Endodermal cell (in vitro differentiated cells): ENCODE data around the gene OTUD4. TPM values are rescaled to one million over a fixed set of nuclear protein-coding genes. Genes with fewer than 3 reads are reported as not detected.

Experiments used
- DNase-seq: peaks from one replicate; pipeline ENCODE4 v3.0.0-alpha.2; 2017
- H3K27ac ChIP-seq: 2 replicates; pipeline ENCODE4 v1.5.1; 2013; ENCODE audit warnings: mild to moderate bottlenecking, low read depth, low read length, moderate library complexity
- H3K27me3 ChIP-seq: 2 replicates; pipeline ENCODE4 v1.6.1; 2013; ENCODE audit warnings: mild to moderate bottlenecking, low read length, moderate library complexity; ENCODE audit not compliant: insufficient read depth, control insufficient read depth, poor library complexity, severe bottlenecking
- H3K36me3 ChIP-seq: 2 replicates; pipeline ENCODE4 v1.7.0; 2013; ENCODE audit warnings: mild to moderate bottlenecking, low read length, moderate library complexity; ENCODE audit not compliant: control insufficient read depth, insufficient read depth
- H3K4me1 ChIP-seq: one replicate; pipeline ENCODE4 v1.7.0; 2013; ENCODE audit warnings: low read length; ENCODE audit not compliant: control insufficient read depth, insufficient read depth
- H3K4me3 ChIP-seq: 2 replicates; pipeline ENCODE4 v1.5.1; 2013; ENCODE audit warnings: mild to moderate bottlenecking, low read length, moderate library complexity
- H3K9ac ChIP-seq: 2 replicates; pipeline ENCODE4 v1.6.1; 2013; ENCODE audit warnings: mild to moderate bottlenecking, low read length, moderate library complexity; ENCODE audit not compliant: poor library complexity, severe bottlenecking; ENCODE audit errors: extremely low read depth
- H3K9me3 ChIP-seq: 2 replicates; pipeline ENCODE4 v1.6.1; 2013; ENCODE audit warnings: mild to moderate bottlenecking, low read length, moderate library complexity; ENCODE audit not compliant: control insufficient read depth
- H3K27ac Mint-ChIP-seq: 2 replicates; pipeline ENCODE4 v1.8.0; 2020; ENCODE audit warnings: mixed read lengths
- H3K27me3 Mint-ChIP-seq: 2 replicates; pipeline ENCODE4 v1.8.0; 2021; ENCODE audit warnings: mild to moderate bottlenecking, mixed read lengths; ENCODE audit not compliant: insufficient read depth
- H3K36me3 Mint-ChIP-seq: 2 replicates; pipeline ENCODE4 v1.8.0; 2020; ENCODE audit warnings: low read depth, mixed read lengths
- H3K4me1 Mint-ChIP-seq: 2 replicates; pipeline ENCODE4 v1.8.0; 2020; ENCODE audit warnings: mixed read lengths
- H3K4me3 Mint-ChIP-seq: 2 replicates; pipeline ENCODE4 v1.8.0; 2020; ENCODE audit warnings: mild to moderate bottlenecking, moderate library complexity, mixed read lengths
- H3K9me3 Mint-ChIP-seq: 2 replicates; pipeline ENCODE4 v1.8.0; 2020; ENCODE audit warnings: mild to moderate bottlenecking, mixed read lengths
- WGBS, 2 experiments: methylation state at CpG; one replicate each; pipeline versions ENCODE4 v1.1.5 to v1.1.7; 2013; ENCODE audit warnings: missing lambda C conversion rate in 2 of 2, mixed read lengths in 1 of 2; ENCODE audit not compliant: insufficient coverage in 1 of 2, insufficient read length in 1 of 2; 5-methylcytosine and 5-hydroxymethylcytosine counted together
- total RNA-seq, 2 donors: library from RNA; stranded (reverse); fragmentation: NEBNext Ultra II Directional in 1 of 2; extraction: Animal tissue kit (Norgen Biotek cat#: 25700) in 1 of 2; gene quantifications; 2 replicates in 1 of 2; 3 replicates in 1 of 2; pipeline ENCODE4 v1.2.1, GENCODE V29; 2021
- TF ChIP-seq, protein P1 (sequence below): fragments of 200-600 bp; sonication (generic); conservative IDR thresholded peaks from 2 replicates; pipeline ENCODE4 v1.5.0; 2021; ENCODE audit warnings: antibody characterized with exemption, mild to moderate bottlenecking

The OTUD4 gene
- total RNA-seq, 2 donors from 2014 or later = 49.6 to 55.5 TPM

GRCh38 chr4:145177511-145177905 lies 2.9 kb downstream of the OTUD4 start:
- Mint-ChIP-seq H3K27me3 (no peaks in the 10 kb centered on the region), H3K27ac (peak overlapping the region; percentile 85), H3K4me1 (peaks cover 31% of the 10 kb centered on the region), H3K9me3 (no peaks in the 10 kb centered on the region), H3K4me3 (peak overlapping the region; percentile 91), H3K36me3 (peaks cover 19% of the 10 kb centered on the region)
- TF ChIP-seq, protein P1, sequence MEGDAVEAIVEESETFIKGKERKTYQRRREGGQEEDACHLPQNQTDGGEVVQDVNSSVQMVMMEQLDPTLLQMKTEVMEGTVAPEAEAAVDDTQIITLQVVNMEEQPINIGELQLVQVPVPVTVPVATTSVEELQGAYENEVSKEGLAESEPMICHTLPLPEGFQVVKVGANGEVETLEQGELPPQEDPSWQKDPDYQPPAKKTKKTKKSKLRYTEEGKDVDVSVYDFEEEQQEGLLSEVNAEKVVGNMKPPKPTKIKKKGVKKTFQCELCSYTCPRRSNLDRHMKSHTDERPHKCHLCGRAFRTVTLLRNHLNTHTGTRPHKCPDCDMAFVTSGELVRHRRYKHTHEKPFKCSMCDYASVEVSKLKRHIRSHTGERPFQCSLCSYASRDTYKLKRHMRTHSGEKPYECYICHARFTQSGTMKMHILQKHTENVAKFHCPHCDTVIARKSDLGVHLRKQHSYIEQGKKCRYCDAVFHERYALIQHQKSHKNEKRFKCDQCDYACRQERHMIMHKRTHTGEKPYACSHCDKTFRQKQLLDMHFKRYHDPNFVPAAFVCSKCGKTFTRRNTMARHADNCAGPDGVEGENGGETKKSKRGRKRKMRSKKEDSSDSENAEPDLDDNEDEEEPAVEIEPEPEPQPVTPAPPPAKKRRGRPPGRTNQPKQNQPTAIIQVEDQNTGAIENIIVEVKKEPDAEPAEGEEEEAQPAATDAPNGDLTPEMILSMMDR = no peak
- Histone ChIP-seq H3K4me1 (no peaks in the 10 kb centered on the region), H3K9me3 (no peaks in the 10 kb centered on the region), H3K9ac (peak overlapping the region; percentile 56), H3K4me3 (peak overlapping the region; percentile 91), H3K36me3 (peaks cover 16% of the 10 kb centered on the region), H3K27ac (no peak overlapping the region), H3K27me3 (no peaks in the 10 kb centered on the region)
- no peak for DNase-seq
- 29 to 87% methylated on average over 2 to 4 of the region's 4 CpGs for WGBS, 2 experiments

DNA sequence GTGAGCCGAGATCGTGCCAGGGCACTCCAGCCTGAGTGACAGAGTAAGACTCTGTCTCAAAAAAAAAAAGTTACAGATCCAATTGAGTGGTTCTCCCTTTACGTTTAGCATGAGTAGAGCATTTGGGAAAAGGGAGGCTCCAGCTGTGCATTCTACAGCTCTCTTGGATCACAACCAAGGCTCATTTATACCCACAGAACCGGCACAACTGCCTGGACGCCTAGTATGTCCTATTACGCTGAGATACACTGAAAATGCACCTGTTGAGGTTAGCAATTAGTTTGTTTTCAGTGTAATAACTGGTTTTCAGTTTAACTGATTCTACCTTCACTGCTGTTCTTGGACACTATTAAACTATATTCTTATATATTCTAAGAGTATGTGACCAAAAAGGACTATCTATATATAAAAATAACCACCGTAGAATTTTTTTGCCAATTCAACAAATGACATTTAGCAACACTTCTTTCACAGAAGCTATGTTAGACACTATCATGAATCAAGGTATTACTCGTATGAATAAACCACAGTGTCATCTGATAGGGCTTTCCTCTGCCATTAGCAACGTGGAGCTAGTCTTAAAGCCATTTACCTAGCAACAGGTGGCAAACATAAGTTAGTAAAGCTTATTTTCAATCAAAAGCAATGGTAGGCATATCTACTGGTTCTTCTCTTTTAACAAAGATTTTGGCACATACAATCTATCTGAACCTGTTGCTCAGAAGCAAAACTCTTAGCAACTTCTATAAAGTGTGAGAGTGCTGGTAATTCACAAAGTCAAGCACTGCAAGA lies 3.6 kb downstream of the OTUD4 start:
- 89 to 91% methylated on average over 9 of the region's 9 CpGs for WGBS, 2 experiments
- H3K27ac Mint-ChIP-seq = no peak overlapping the region

GRCh38 chr4:145171911-145172310 lies 8.5 kb downstream of the OTUD4 start:
- H3K27ac Mint-ChIP-seq = no peak overlapping the region
- peaks cover 50% of the 10 kb centered on the region for H3K36me3 Mint-ChIP-seq
- H3K4me3 Mint-ChIP-seq = no peak overlapping the region
- no peaks in the 10 kb centered on the region for H3K27me3 Mint-ChIP-seq
- TF ChIP-seq, protein P1 = no peak
- H3K9me3 Mint-ChIP-seq = no peaks in the 10 kb centered on the region
- H3K4me1 ChIP-seq = no peaks in the 10 kb centered on the region
- no peak overlapping the region for H3K4me3 ChIP-seq
- DNase-seq = no peak
- H3K9ac ChIP-seq = no peak overlapping the region
- H3K27me3 ChIP-seq = no peaks in the 10 kb centered on the region
- 89 to 100% methylated on average over 1 of the region's 1 CpG for WGBS, 2 experiments
- H3K36me3 ChIP-seq = peaks cover 68% of the 10 kb centered on the region
- no peak overlapping the region for H3K27ac ChIP-seq
- H3K4me1 Mint-ChIP-seq = peaks cover 13% of the 10 kb centered on the region
- no peaks in the 10 kb centered on the region for H3K9me3 ChIP-seq

More for the DNA sequence above, 3.6 kb downstream of the OTUD4 start:
- H3K27me3 ChIP-seq = no peaks in the 10 kb centered on the region
- no peaks in the 10 kb centered on the region for H3K9me3 ChIP-seq
- peak overlapping the region; percentile 56 for H3K9ac ChIP-seq
- TF ChIP-seq, protein P1 = no peak
- Mint-ChIP-seq H3K9me3 (no peaks in the 10 kb centered on the region), H3K4me1 (peaks cover 30% of the 10 kb centered on the region), H3K36me3 (peaks cover 22% of the 10 kb centered on the region), H3K4me3 (peak overlapping the region; percentile 91), H3K27me3 (no peaks in the 10 kb centered on the region)
- peaks cover 22% of the 10 kb centered on the region for H3K36me3 ChIP-seq
- no peak overlapping the region for H3K27ac ChIP-seq
- no peak for DNase-seq
- no peaks in the 10 kb centered on the region for H3K4me1 ChIP-seq
- H3K4me3 ChIP-seq = peak overlapping the region; percentile 91
